Thoracic aorta (tissue), 2 donors: ENCODE measurements around the gene VEGFA. TPM values are rescaled to one million over a fixed set of nuclear protein-coding genes. Genes with fewer than 3 reads are reported as not detected.

Source experiments
- ATAC-seq: fragments of 150-250 bp; one replicate; pipeline ENCODE4 v1.8.0; 2017; ENCODE audit warnings: low read depth; ENCODE audit not compliant: insufficient number of reproducible peaks, low FRiP score
- DNase-seq: peaks from one replicate; pipeline ENCODE4 v3.0.0-alpha.2; 2020; ENCODE audit warnings: low spot score
- H3K27ac ChIP-seq, 2 donors: fragments of 200-600 bp; sonication (generic); 1 replicate in 1 of 2; 2 replicates in 1 of 2; pipeline ENCODE4 v1.5.1; 2016; ENCODE audit warnings: mild to moderate bottlenecking in 2 of 2, moderate library complexity in 2 of 2
- H3K27me3 ChIP-seq: fragments of 200-600 bp; sonication (generic); replicated peaks from 2 replicates; pipeline ENCODE4 v1.6.0; 2016; ENCODE audit warnings: mild to moderate bottlenecking; ENCODE audit not compliant: insufficient read depth
- H3K36me3 ChIP-seq: fragments of 200-600 bp; sonication (generic); one replicate; pipeline ENCODE4 v1.5.1; 2016
- H3K4me1 ChIP-seq, 2 donors: fragments of 200-600 bp; sonication (generic); 1 replicate in 1 of 2; 2 replicates in 1 of 2; pipeline versions ENCODE4 v1.5.1 to v1.6.0; 2016; ENCODE audit warnings: low read depth in 2 of 2, mild to moderate bottlenecking in 1 of 2; ENCODE audit not compliant: control insufficient read depth in 1 of 2
- H3K4me3 ChIP-seq: fragments of 200-600 bp; sonication (generic); 2 replicates; pipeline ENCODE4 v1.5.1; 2016; ENCODE audit warnings: mild to moderate bottlenecking
- H3K9me3 ChIP-seq: fragments of 200-600 bp; sonication (generic); 2 replicates; pipeline ENCODE4 v1.5.1; 2016
- total RNA-seq, 2 donors: library from RNA; depleted of rRNA; stranded (reverse); fragments of >200 nt; gene quantifications; one replicate each; pipeline versions ENCODE4 v1.1.0 to v1.2.3, GENCODE V29; 2016
- TF ChIP-seq, protein P1 (sequence below): fragments of 200-600 bp; sonication (generic); IDR thresholded peaks from one replicate; pipeline ENCODE4 v1.5.1; 2019; ENCODE audit warnings: antibody characterized with exemption

VEGFA gene
- 100 to 1,000 TPM in 1 of 2 donors, 10 to 100 TPM in 1; 36.0 to 117 TPM for total RNA-seq

DNA sequence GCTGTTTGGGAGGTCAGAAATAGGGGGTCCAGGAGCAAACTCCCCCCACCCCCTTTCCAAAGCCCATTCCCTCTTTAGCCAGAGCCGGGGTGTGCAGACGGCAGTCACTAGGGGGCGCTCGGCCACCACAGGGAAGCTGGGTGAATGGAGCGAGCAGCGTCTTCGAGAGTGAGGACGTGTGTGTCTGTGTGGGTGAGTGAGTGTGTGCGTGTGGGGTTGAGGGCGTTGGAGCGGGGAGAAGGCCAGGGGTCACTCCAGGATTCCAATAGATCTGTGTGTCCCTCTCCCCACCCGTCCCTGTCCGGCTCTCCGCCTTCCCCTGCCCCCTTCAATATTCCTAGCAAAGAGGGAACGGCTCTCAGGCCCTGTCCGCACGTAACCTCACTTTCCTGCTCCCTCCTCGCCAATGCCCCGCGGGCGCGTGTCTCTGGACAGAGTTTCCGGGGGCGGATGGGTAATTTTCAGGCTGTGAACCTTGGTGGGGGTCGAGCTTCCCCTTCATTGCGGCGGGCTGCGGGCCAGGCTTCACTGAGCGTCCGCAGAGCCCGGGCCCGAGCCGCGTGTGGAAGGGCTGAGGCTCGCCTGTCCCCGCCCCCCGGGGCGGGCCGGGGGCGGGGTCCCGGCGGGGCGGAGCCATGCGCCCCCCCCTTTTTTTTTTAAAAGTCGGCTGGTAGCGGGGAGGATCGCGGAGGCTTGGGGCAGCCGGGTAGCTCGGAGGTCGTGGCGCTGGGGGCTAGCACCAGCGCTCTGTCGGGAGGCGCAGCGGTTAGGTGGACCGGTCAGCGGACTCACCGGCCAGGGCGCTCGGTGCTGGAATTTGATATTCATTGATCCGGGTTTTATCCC, at the start of gene VEGFA:
TSS of gene VEGFA (plus strand) at position 686 of the 846 bp plus-strand sequence.
- DNase-seq, result peak; percentile 75
- no peaks in the 10 kb centered on the region for H3K36me3 ChIP-seq

DNA sequence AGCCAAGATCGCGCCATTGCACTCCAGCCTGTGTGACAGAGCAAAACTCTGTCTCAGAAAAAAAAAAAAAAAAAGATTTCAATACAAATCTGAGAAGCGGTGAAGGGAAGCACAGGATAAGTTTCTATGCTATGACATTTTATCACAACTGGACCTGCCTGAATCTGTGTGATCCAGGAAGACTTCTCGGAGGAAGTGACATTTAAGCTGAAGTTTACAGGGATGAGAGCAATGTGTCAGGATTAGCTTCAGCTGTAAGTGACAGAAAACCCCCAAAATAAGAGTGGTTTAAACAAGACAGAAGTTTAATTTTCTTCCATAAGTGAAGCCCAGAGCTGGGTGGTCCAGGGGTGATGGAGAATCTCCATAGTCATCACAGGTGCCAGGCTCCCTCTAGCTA, 49.0 kb upstream of the VEGFA start:
- no peaks in the 10 kb centered on the region for H3K9me3 ChIP-seq
- no peak overlapping the region for H3K4me3 ChIP-seq
- peaks cover 5 to 6% of the 10 kb centered on the region in 2 donors for H3K4me1 ChIP-seq
- H3K27ac ChIP-seq, result no peak overlapping the region
- ATAC-seq, result no peak
- H3K27me3 ChIP-seq, result no peaks in the 10 kb centered on the region
- TF ChIP-seq, protein P1, sequence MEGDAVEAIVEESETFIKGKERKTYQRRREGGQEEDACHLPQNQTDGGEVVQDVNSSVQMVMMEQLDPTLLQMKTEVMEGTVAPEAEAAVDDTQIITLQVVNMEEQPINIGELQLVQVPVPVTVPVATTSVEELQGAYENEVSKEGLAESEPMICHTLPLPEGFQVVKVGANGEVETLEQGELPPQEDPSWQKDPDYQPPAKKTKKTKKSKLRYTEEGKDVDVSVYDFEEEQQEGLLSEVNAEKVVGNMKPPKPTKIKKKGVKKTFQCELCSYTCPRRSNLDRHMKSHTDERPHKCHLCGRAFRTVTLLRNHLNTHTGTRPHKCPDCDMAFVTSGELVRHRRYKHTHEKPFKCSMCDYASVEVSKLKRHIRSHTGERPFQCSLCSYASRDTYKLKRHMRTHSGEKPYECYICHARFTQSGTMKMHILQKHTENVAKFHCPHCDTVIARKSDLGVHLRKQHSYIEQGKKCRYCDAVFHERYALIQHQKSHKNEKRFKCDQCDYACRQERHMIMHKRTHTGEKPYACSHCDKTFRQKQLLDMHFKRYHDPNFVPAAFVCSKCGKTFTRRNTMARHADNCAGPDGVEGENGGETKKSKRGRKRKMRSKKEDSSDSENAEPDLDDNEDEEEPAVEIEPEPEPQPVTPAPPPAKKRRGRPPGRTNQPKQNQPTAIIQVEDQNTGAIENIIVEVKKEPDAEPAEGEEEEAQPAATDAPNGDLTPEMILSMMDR, result no peak
- H3K36me3 ChIP-seq, result no peaks in the 10 kb centered on the region
- DNase-seq, result no peak

More for the DNA sequence above, at the start of gene VEGFA:
- peak; percentile 57 for ATAC-seq
- TF ChIP-seq, protein P1, result peak; percentile 96
- H3K4me3 ChIP-seq, result peak within 1 kb of the TSS; percentile 88
- H3K27me3 ChIP-seq, result no peaks in the 10 kb centered on the region
- peaks cover 0 to 40% of the 10 kb centered on the region in 2 donors for H3K4me1 ChIP-seq
- H3K9me3 ChIP-seq, result no peaks in the 10 kb centered on the region
- peak within 1 kb of the TSS; percentile 84 to 88 for H3K27ac ChIP-seq

DNA sequence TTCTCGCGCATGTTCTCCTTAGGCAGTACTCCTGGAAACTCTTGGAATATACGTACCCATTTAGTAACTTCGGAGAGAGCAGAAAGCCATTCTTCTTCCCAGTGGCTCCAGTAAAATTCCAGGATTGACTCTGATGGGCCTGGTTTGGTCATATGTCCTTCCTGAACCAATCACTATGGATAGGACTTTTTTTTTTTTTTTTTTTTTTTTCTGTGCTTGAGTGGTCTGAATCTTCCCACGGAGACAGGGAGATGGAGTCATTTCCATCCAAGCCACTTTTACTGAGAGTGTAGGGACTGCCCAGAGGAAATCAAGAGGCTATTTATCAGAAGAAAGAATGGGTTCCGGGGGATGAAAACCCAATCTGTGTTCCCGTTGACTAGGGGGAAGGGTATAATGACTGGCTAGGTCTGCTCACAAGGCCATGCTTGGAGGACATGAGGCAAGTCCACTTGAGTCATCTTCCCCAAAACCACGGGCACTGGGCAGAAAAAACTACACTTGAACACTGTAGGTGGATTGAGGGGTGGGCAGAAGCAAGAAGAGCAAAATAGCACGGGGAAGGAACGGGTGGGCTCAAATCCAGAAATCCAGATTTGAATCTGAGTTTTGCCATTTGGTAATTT, 47.0 kb upstream of the VEGFA start:
- H3K4me1 ChIP-seq, result no peaks in the 10 kb centered on the region
- no peaks in the 10 kb centered on the region for H3K9me3 ChIP-seq
- no peak overlapping the region for H3K27ac ChIP-seq
- DNase-seq (no peak), ATAC-seq (no peak)
- H3K4me3 ChIP-seq, result no peak overlapping the region
- H3K27me3 ChIP-seq, result no peaks in the 10 kb centered on the region
- TF ChIP-seq, protein P1, result no peak
- H3K36me3 ChIP-seq, result no peaks in the 10 kb centered on the region

DNA sequence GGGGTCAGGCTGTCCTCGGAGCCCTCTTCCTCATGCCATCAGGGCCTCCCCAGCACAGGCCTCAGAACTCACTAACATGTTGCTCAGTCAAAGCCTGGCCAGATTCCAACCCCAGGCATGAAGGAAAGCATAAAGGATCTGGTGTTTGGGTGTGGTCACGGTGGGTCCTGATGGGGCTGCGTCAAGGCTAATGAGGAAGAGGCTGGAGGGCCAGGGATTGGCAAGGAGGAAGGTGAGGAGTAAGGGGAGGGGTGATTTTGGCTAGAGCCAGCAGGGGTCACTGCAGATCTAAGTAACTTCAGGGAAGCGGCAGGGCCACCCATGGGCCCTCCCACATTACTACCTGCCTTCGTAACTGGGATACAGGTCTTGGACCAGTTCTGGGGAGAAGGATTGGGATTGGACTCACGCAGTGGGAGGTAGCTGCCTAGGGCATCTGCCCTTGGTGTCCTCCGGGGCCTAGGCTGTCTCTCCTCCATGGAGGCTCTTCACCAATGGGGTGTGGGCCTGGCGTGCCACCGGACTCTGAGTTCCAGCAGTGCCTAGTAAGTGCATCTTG, 46.2 kb upstream of the VEGFA start:
- TF ChIP-seq, protein P1, result no peak
- H3K4me1 ChIP-seq, result no peaks in the 10 kb centered on the region
- DNase-seq (no peak), ATAC-seq (no peak)
- no peaks in the 10 kb centered on the region for H3K36me3 ChIP-seq
- no peaks in the 10 kb centered on the region for H3K9me3 ChIP-seq
- H3K27ac ChIP-seq, result no peak overlapping the region
- H3K4me3 ChIP-seq, result no peak overlapping the region
- no peaks in the 10 kb centered on the region for H3K27me3 ChIP-seq

DNA sequence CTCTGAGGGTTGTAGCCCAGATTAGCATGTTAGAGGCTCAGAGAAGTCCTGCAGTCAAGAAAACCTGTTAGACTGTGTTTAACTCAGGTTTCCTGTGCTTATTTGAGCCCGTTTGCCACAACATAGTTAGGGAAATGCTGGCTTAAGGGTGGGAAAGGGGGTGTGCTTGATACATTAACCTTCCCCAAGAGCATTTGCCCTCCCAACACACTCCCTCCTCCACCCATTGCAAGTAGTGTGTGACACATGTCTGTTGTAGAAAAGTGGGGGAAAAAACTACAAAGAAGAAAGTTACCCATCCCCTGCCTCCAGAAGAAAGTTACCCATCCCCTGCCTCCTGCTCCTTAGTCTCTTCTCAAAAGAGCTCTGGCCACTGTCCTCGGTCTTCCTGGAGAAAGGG, 45.7 kb upstream of the VEGFA start:
- ATAC-seq, result no peak
- Histone ChIP-seq H3K27me3 (no peaks in the 10 kb centered on the region), H3K36me3 (no peaks in the 10 kb centered on the region), H3K4me3 (no peak overlapping the region), H3K27ac (no peak overlapping the region), H3K9me3 (no peaks in the 10 kb centered on the region), H3K4me1 (no peaks in the 10 kb centered on the region)
- TF ChIP-seq, protein P1, result no peak
- no peak for DNase-seq
